Motor neuron (in vitro differentiated cells): ENCODE data around the gene TSPAN1. TPM values are rescaled to one million over a fixed set of nuclear protein-coding genes. Genes with fewer than 3 reads are reported as not detected.

Experiments
- ATAC-seq, 8 experiments: fragments of 200-7000 bp; cut with Tn5 transposase; replicated peaks in 6 of 8; 2 replicates each; pipeline ENCODE4 v1.8.0; 2021; ENCODE audit warnings: mild to moderate bottlenecking in 8 of 8, moderate library complexity in 8 of 8
- H3K27ac ChIP-seq, 2 donors: fragments of 250-450 bp; sonication (Bioruptor Pico); 2 replicates each; pipeline ENCODE4 v1.9.0; 2021; ENCODE audit warnings: antibody characterized with exemption in 2 of 2, mild to moderate bottlenecking in 2 of 2, moderate library complexity in 1 of 2
- H3K4me1 ChIP-seq, 2 donors: fragments of 250-450 bp; sonication (Bioruptor Pico); replicated peaks in 1 of 2; 2 replicates each; pipeline ENCODE4 v1.6.1; 2021; ENCODE audit warnings: antibody characterized with exemption in 2 of 2, mild to moderate bottlenecking in 2 of 2, moderate library complexity in 1 of 2
- H3K4me3 ChIP-seq, 5 donors: fragments of 250-450 bp; sonication (Bioruptor Pico); 2 replicates each; pipeline ENCODE4 v1.9.0; 2021; ENCODE audit warnings: antibody characterized with exemption in 5 of 5, mild to moderate bottlenecking in 5 of 5, moderate library complexity in 4 of 5
- WGBS, 10 experiments: fragments of 450-650 bp; shearing (Covaris generic); methylation state at CpG; one replicate each; pipeline ENCODE4 v1.0.0; 2022; 5-methylcytosine and 5-hydroxymethylcytosine counted together
- in situ Hi-C, 9 experiments: fragments of 400-800 bp; cut with MboI; loops; one replicate each; pipeline ENCODE4 v1.15.0; 2021; ENCODE audit warnings: low sequenced_read_pairs in 9 of 9, low pct_unique_long_range_greater_than_20kb in 2 of 9; ENCODE audit not compliant: unreplicated experiment in 9 of 9
- total RNA-seq, 8 experiments: library from RNA; unstranded; fragments of 300-600 nt; gene quantifications; 2 replicates each; pipeline versions ENCODE4 v1.2.3 to v1.2.4, GENCODE V29; 2022

The TSPAN1 gene
- total RNA-seq, 8 experiments from 2014 or later = 0.35 to 3.1 (median 1.1) TPM; not detected in 1

DNA sequence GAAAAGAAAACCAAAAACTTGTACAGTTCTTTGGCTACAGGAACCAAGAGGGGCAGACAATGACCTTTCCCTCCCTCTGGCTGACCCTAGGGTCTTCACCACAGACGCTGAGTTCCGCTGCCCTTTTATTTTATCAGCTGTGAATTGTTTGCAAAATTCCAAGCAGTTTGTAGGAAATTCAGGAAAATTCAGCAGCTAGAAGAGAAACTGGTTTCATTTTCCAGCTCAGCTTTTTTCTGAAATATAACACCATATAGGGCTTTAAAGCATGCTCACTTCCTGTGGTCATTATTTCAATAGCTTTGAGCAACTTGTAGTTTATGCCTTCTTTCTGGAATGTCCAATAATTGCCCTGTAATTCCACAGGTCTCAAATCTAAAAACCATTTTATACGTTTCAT is 37.0 kb upstream of the TSPAN1 start:
- no peak for ATAC-seq
- in situ Hi-C loops = no loop called here
- Histone ChIP-seq H3K4me1 (peaks cover 7 to 8% of the 10 kb centered on the region in 2 donors), H3K27ac (no peak overlapping the region), H3K4me3 (no peak overlapping the region)
- 0 to 100% (median 68%) methylated on average over 1 to 3 of the region's 3 CpGs for WGBS, 10 experiments

DNA sequence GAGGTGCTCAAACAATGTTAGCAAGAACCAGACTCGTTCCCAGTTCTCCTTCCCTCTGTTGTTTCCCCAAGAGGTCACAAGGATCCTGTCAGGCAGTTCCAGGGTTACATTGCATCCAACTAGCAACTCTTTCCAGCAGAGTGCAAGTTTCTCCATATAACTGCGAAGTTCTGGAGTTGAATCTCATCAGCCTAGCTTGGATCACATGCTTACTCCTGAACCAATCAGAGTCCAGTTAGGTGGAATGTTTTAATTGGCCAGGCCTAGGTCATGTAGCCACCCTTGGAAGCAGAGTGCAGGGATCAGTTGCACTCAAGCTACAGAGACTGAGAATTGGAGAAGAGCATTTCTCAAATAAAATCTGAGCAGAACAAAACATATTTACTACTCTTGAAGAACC is 26.6 kb upstream of the TSPAN1 start:
- in situ Hi-C loops = no loop called here
- 0 to 92% (median 76%) methylated on average over 1 to 2 of the region's 2 CpGs; no CpG with 5 or more reads in 3 of the 10 experiments for WGBS, 10 experiments
- Histone ChIP-seq H3K27ac (no peak overlapping the region), H3K4me1 (no peaks in the 10 kb centered on the region), H3K4me3 (no peak overlapping the region)
- peak in 1 of 8 experiments; percentile 29 for ATAC-seq

DNA sequence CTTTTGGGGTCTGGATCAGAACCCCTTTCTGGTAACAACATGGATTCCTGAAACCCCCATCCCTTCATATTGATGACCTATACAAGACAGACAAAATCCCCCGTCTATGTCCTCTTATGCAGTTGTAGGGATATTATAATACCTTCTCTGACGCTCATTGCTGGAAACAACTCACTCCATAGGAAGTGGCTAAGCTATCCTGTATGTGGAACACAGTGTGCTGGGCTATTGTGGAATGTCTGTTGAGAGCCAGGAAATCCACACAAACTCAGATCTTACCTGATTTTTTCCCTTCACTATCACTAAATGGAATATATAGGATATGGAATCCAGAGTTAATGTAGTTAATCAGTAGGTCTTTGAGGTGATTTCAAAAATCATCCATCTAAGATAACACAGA is 24.8 kb upstream of the TSPAN1 start:
- Histone ChIP-seq H3K4me3 (no peak overlapping the region), H3K4me1 (no peaks in the 10 kb centered on the region), H3K27ac (no peak overlapping the region)
- in situ Hi-C loops = no loop called here
- no peak for ATAC-seq
- WGBS, 10 experiments = 0 to 100% (median 75%) methylated on average over 1 to 2 of the region's 2 CpGs; no CpG with 5 or more reads in 2 of the 10 experiments

DNA sequence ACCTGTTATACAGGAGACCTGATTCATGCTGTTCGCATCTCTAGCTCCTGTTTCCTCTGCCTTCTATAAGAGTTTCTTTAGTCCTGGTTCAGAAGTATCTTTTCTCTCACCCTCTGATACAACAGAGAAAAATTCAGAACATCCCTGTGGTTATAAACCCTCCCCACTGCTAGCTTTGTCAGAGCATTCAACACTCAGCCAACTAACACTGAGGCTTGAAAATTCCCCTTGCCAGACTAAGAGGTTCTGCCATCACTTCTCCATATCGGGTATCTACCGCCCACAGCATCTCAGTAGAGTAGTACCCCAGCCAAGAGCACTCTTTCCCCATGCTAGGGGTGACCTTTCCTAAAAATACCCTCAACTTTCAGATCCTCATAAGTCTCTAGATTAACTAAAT is 22.9 kb upstream of the TSPAN1 start:
- in situ Hi-C loops = no loop called here
- Histone ChIP-seq H3K27ac (no peak overlapping the region), H3K4me1 (no peaks in the 10 kb centered on the region), H3K4me3 (no peak overlapping the region)
- ATAC-seq = no peak
- WGBS, 10 experiments = 14 to 100% (median 93%) methylated on average over 1 to 3 of the region's 3 CpGs; no CpG with 5 or more reads in 3 of the 10 experiments

DNA sequence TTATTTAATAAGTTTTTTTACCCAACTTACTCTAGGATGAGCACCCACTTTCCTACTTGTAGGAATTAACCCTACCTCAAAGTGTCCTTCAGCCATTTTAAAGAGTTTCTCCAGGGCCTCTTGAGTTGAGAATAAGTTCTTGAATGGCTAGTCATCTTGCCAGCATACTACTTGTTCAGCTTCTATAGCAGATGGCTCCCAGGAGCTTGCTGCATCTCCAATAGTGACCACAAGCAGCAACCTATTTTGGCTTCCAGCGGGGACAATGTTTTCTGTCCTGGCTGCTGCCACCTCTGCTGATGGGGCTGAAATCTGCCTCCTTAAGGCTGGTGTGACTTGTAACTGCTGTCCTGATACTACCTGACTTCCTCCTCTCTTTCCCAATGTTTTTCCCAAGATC is 21.7 kb upstream of the TSPAN1 start:
- no peak for ATAC-seq
- H3K4me1 ChIP-seq = no peaks in the 10 kb centered on the region
- in situ Hi-C loops = no loop called here
- no peak overlapping the region for H3K4me3 ChIP-seq
- 80 to 91% (median 80%) methylated on average over 1 of the region's 1 CpG; no CpG with 5 or more reads in 7 of the 10 experiments for WGBS, 10 experiments
- no peak overlapping the region for H3K27ac ChIP-seq

DNA sequence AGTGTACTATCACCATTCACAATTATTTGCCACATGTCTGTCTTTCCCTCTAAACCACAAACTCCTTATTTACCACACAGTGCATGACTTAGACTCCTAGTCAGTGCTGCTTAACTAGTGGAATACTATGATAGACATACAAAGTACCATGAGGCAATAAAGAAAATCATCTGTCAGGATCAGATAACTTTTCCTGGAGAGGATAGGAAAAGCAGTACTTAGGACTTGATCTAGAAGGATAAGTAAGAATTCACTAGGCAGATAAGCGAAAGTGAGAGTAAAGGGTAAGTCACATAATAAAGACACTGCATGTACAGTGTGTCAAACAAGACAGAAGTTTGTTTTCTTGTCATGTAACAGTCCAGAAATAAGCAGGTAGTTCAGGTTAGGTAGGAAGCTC is 21.2 kb upstream of the TSPAN1 start:
- in situ Hi-C loops = no loop called here
- no peak for ATAC-seq
- Histone ChIP-seq H3K4me1 (no peaks in the 10 kb centered on the region), H3K27ac (no peak overlapping the region), H3K4me3 (no peak overlapping the region)
- WGBS, 10 experiments = 56 to 100% (median 96%) methylated on average over 1 of the region's 1 CpG; no CpG with 5 or more reads in 2 of the 10 experiments

DNA sequence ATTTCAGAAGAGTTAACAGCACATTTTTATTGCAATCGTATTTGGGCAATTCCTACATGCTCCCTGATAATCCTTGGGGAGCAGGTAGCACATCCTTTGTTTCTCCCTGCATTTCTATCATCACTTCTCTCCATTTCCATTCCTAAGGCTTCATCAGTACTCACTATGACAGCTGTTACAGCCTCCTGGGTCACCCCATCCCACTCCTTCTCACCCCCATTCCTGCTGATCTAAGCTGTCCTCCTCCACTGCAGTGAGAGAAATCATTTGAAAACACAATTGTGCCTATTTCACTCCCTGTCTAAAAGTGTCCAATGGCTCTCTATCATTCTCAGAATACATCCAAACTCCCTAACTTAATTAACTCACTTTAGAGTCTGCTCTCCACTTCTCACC is 17.0 kb upstream of the TSPAN1 start:
- 33 to 100% (median 100%) methylated on average over 1 of the region's 1 CpG; no CpG with 5 or more reads in 3 of the 10 experiments for WGBS, 10 experiments
- in situ Hi-C loops = no loop called here
- no peak for ATAC-seq
- no peak overlapping the region for H3K4me3 ChIP-seq
- no peaks in the 10 kb centered on the region for H3K4me1 ChIP-seq
- H3K27ac ChIP-seq = no peak overlapping the region

DNA sequence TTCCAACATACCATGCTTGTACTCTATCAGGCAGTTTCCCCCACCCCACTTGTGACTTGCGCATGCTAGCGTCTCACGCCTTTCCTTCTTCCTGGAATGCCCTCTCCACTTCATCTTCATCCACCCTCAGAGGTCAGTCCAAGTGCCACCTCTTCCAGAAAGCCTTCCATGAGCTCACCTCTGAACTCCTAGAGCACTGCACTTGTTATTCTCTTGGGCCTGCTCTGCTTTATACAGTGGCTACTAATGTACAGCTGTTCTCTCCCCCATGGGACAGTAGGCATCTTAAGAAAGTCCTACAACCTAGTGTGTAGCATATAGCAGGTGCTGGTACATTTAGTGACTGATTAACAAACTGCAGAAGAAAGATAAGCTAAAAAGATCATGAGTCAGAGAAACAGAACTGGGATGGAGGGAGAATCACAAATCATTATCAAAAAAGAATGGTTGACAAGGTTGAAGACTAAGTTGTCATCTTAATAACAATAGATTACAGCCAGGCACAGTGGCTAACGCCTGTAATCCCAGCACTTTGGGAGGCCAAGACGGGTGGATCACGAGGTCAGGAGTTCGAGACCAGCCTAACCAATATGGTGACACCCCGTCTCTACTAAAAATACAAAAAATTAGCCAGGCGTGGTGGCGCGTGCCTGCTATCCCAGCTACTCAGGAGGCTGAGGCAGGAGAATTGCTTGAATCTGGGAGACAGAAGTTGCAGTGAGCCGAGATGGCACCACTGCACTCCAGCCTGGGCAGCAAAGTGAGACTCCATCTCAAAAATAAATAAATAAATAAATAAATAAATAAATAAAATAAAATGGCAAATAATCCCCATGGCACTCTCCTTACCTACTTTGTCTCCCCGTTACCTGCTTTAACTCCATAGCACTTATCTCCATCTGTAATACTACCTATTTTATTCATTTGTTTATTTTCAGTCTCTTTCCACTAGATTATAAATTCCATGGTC is 16.3 kb upstream of the TSPAN1 start:
- 30 to 100% (median 91%) methylated on average over 1 to 13 of the region's 13 CpGs; no CpG with 5 or more reads in 1 of the 10 experiments for WGBS, 10 experiments
- Histone ChIP-seq H3K27ac (no peak overlapping the region), H3K4me3 (no peak overlapping the region), H3K4me1 (no peaks in the 10 kb centered on the region)
- in situ Hi-C loops = no loop called here
- no peak for ATAC-seq

DNA sequence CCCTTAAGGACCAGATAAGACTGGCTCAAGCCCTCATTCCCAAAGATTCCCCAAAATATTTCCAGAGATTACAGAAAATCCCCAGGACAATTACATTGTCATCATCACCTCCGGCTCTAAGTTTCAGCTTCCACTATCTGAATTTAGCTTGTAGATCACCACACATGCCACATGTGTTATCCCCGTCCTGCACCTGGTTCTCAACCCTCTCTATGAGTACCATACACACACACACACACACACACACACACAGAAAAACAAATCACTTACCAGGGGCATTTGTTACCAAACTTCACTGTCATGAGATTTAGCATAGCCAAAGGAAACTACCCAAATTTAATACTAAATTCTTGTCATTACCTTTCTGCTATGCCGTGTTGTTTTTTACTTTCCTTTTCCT is 15.4 kb upstream of the TSPAN1 start:
- Histone ChIP-seq H3K27ac (no peak overlapping the region), H3K4me3 (no peak overlapping the region), H3K4me1 (no peaks in the 10 kb centered on the region)
- in situ Hi-C loops = no loop called here
- no peak for ATAC-seq
- WGBS, 10 experiments = 25 to 95% (median 72%) methylated on average over 1 to 3 of the region's 3 CpGs

DNA sequence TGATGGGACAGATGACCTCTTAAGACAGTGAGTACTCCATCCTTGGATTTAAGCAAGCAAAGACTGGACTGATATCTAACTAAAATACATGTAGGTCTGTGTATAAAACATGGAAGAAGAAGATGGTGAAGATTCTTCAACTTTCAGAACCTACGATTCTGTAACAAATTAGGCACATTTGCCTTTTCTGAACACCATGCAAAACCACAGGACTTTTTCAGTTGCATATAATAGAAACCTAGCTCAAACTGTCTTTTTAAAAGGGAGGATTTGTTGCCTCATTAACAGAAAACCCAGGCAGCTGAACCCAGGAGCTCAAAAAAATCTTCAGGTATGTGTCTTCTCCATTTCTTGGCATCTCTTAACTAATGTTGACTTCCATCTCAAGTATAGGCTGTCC is 14.7 kb upstream of the TSPAN1 start:
- no peaks in the 10 kb centered on the region for H3K4me1 ChIP-seq
- 18 to 90% (median 73%) methylated on average over 1 of the region's 1 CpG; no CpG with 5 or more reads in 1 of the 10 experiments for WGBS, 10 experiments
- H3K27ac ChIP-seq = no peak overlapping the region
- H3K4me3 ChIP-seq = no peak overlapping the region
- in situ Hi-C loops = no loop called here
- ATAC-seq = no peak

DNA sequence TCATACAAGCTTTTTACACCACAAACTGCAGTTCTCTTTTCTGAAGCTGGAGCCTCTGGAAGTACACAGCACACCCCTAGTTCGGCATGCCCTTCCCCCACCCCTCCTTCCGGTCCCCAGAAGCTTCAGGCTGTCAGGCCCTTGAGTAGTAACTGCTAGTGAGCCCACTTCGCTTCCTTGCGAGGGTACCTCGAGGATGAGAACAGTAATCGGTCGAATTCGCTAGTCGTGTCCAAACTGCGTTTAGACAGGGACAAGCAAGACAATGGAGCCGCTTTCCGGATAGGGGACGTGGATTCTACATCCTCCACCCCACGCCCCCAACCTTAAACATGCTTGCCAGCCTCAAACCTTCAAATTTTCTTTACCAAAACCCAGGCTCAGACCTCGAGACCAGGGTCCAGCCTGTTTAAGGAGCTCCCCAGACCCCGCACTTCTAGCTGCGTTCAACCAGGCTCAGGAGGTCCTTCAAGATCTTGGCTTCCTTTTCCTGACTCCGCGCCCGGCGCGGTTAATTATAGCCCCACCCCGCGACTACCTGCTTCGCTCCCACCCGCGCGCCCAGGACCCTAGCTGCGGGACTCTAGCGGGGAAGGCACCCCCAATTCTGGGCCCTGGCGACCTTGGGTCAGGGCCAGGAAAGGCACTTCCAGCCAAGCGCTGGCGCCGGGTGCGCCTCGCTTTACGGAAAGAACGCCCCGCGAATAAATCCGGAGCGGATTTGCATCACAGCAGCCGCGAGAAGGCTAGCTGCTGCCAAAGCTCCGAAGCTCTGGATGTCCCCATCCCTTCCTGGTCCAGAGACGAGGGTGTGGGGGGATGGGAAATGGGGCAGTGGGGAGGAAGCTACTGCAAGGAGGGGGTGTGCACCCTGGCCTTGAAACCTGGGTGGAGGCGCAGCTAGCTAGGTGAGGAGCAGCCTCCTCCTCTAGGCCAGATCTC is 8.1 kb upstream of the TSPAN1 start:
- peak in 4 of 8 experiments; percentile 14 to 68 (median 49) for ATAC-seq
- Histone ChIP-seq H3K4me3 (peak overlapping the region in 1 of 5 donors; percentile 11), H3K27ac (no peak overlapping the region), H3K4me1 (peaks cover 0 to 5% of the 10 kb centered on the region in 2 donors)
- in situ Hi-C loops = no loop called here
- WGBS, 10 experiments = 0 to 100% (median 35%) methylated on average over 1 to 37 of the region's 47 CpGs; no CpG with 5 or more reads in 1 of the 10 experiments

DNA sequence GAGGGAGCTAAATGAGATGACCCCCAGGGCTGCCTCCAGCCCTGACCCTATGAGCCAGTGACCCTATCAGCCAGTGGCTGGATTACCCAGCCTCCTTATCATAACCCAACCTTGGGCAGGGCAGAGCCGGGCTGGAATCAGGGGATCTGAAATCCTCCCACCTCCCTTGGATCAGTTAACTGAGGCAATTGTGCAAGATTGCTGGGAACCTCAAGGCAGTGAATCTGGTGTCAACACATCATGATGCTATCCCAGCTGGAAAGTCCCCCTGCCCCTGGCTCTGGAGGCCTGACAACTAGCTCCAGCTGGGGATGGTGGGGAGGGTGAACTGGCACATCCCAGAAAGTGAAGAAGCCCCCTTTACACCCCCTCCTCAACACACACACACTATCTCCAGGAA is 6.4 kb upstream of the TSPAN1 start:
- no peak for ATAC-seq
- 80 to 83% (median 83%) methylated on average over 1 of the region's 1 CpG; no CpG with 5 or more reads in 7 of the 10 experiments for WGBS, 10 experiments
- in situ Hi-C loops = no loop called here
- Histone ChIP-seq H3K4me3 (no peak overlapping the region), H3K4me1 (peaks cover 9 to 14% of the 10 kb centered on the region in 2 donors), H3K27ac (no peak overlapping the region)
